Mesendoderm (in vitro differentiated cells): Measurements from ENCODE around the gene C4BPA.
A peak's percentile ranks its signal among the peaks of the same experiment; 100 is the strongest.

Experiments
- DNase-seq: peaks from one replicate; pipeline ENCODE4 v3.0.0; 2013
- H2AK5ac ChIP-seq: 2 replicates; pipeline ENCODE4 v1.6.1; 2013; ENCODE audit warnings: low read length, inconsistent platforms
- H2BK120ac ChIP-seq: 2 replicates; pipeline ENCODE4 v1.6.1; 2013; ENCODE audit warnings: low read depth, mild to moderate bottlenecking, low read length, moderate library complexity, mixed read lengths
- H2BK15ac ChIP-seq: replicated peaks from 2 replicates; pipeline ENCODE4 v1.6.1; 2013; ENCODE audit warnings: low read depth, mild to moderate bottlenecking, moderate library complexity
- H2BK5ac ChIP-seq: 2 replicates; pipeline ENCODE4 v1.6.1; 2013; ENCODE audit warnings: low read length, inconsistent platforms
- H3K18ac ChIP-seq: 2 replicates; pipeline ENCODE4 v1.6.1; 2013; ENCODE audit warnings: mild to moderate bottlenecking, low read length, mixed read lengths
- H3K23ac ChIP-seq: one replicate; pipeline ENCODE4 v1.6.1; 2013; ENCODE audit warnings: low read length
- H3K27ac ChIP-seq: 2 replicates; pipeline ENCODE4 v1.5.1; 2013; ENCODE audit warnings: low read depth, mild to moderate bottlenecking, inconsistent platforms, low read length, moderate library complexity
- H3K27me3 ChIP-seq: 2 replicates; pipeline ENCODE4 v1.6.1; 2013; ENCODE audit warnings: low read length, control low read depth, mild to moderate bottlenecking, inconsistent platforms; ENCODE audit not compliant: insufficient read depth, poor library complexity
- H3K36me3 ChIP-seq: 2 replicates; pipeline ENCODE4 v1.6.1; 2013; ENCODE audit warnings: low read length, inconsistent platforms; ENCODE audit not compliant: control insufficient read depth, insufficient read depth
- H3K4ac ChIP-seq: one replicate; pipeline ENCODE4 v1.6.1; 2013; ENCODE audit warnings: low read depth, mild to moderate bottlenecking, low read length, moderate library complexity
- H3K4me1 ChIP-seq: 2 replicates; pipeline ENCODE4 v1.6.1; 2013; ENCODE audit warnings: low read depth, low read length, inconsistent platforms; ENCODE audit not compliant: control insufficient read depth
- H3K4me2 ChIP-seq: 2 replicates; pipeline ENCODE4 v1.6.1; 2013; ENCODE audit warnings: low read length
- H3K4me3 ChIP-seq: 2 replicates; pipeline ENCODE4 v1.5.1; 2013; ENCODE audit warnings: mild to moderate bottlenecking, low read length
- H3K56ac ChIP-seq: one replicate; pipeline ENCODE4 v1.6.1; 2013; ENCODE audit warnings: low read length
- H3K79me1 ChIP-seq: 2 replicates; pipeline ENCODE4 v1.6.1; 2013; ENCODE audit warnings: low read length, inconsistent platforms
- H3K79me2 ChIP-seq: 2 replicates; pipeline ENCODE4 v1.6.1; 2013; ENCODE audit warnings: mild to moderate bottlenecking, low read length; ENCODE audit not compliant: control insufficient read depth, insufficient read depth
- H3K9ac ChIP-seq: 2 replicates; pipeline ENCODE4 v1.6.1; 2013; ENCODE audit warnings: low read length, inconsistent platforms
- H4K5ac ChIP-seq: one replicate; pipeline ENCODE4 v1.6.1; 2013; ENCODE audit warnings: low read length
- H4K8ac ChIP-seq: one replicate; pipeline ENCODE4 v1.6.1; 2013; ENCODE audit warnings: low read depth, mild to moderate bottlenecking, control low read depth, low read length, moderate library complexity
- WGBS: extraction: QIAGEN DNeasy Blood & Tissue Kit; methylation state at CpG from one replicate; pipeline ENCODE4 v1.1.7; 2013; ENCODE audit warnings: low lambda C conversion rate, missing lambda C conversion rate; ENCODE audit not compliant: insufficient coverage; ENCODE audit errors: extremely low coverage; 5-methylcytosine and 5-hydroxymethylcytosine counted together

The C4BPA gene

GRCh38 chr1:207058878-207059867, 44.9 kb upstream of the C4BPA start:
- Histone ChIP-seq H3K36me3 (no peaks in the 10 kb centered on the region), H3K27me3 (no peaks in the 10 kb centered on the region), H4K5ac (no peak overlapping the region), H3K23ac (no peak overlapping the region), H3K4me3 (no peak overlapping the region), H4K8ac (no peak overlapping the region), H3K79me1 (no peaks in the 10 kb centered on the region), H3K4me1 (no peaks in the 10 kb centered on the region), H3K79me2 (no peaks in the 10 kb centered on the region), H2BK120ac (no peak overlapping the region), H3K18ac (no peak overlapping the region), H3K56ac (no peak overlapping the region), H2BK15ac (no peak overlapping the region), H2BK5ac (no peak overlapping the region), H3K4me2 (no peak overlapping the region), H3K9ac (no peak overlapping the region), H3K4ac (no peak overlapping the region), H2AK5ac (no peak overlapping the region), H3K27ac (no peak overlapping the region)
- WGBS, result no CpG with 5 or more reads among the region's 6 CpGs
- DNase-seq, result peak; percentile 63

- no CpG with 5 or more reads among the region's 4 CpGs for WGBS
- H2BK5ac ChIP-seq, result no peak overlapping the region
- H4K5ac ChIP-seq, result no peak overlapping the region
- no peak overlapping the region for H2BK120ac ChIP-seq
- no peak overlapping the region for H3K4ac ChIP-seq
- H3K18ac ChIP-seq, result no peak overlapping the region
- no peak overlapping the region for H3K4me2 ChIP-seq
- no peak overlapping the region for H3K23ac ChIP-seq
- no peak overlapping the region for H3K27ac ChIP-seq
- H3K56ac ChIP-seq, result no peak overlapping the region
- no peak overlapping the region for H4K8ac ChIP-seq
- H3K79me2 ChIP-seq, result no peaks in the 10 kb centered on the region
- no peak overlapping the region for H2BK15ac ChIP-seq
- no peak overlapping the region for H3K9ac ChIP-seq
- H3K4me1 ChIP-seq, result no peaks in the 10 kb centered on the region
- H3K79me1 ChIP-seq, result no peaks in the 10 kb centered on the region
- no peak for DNase-seq
- no peaks in the 10 kb centered on the region for H3K27me3 ChIP-seq
- no peak overlapping the region for H2AK5ac ChIP-seq
- H3K36me3 ChIP-seq, result no peaks in the 10 kb centered on the region
- H3K4me3 ChIP-seq, result no peak overlapping the region
These were observed 44.2 kb upstream of the C4BPA start for GRCh38 chr1:207059881-207060280.

- H3K23ac ChIP-seq, result no peak overlapping the region
- no peak overlapping the region for H3K9ac ChIP-seq
- H2BK15ac ChIP-seq, result no peak overlapping the region
- no CpG with 5 or more reads among the region's 3 CpGs for WGBS
- H2BK120ac ChIP-seq, result no peak overlapping the region
- H3K4me2 ChIP-seq, result no peak overlapping the region
- no peaks in the 10 kb centered on the region for H3K27me3 ChIP-seq
- no peaks in the 10 kb centered on the region for H3K79me2 ChIP-seq
- H3K56ac ChIP-seq, result no peak overlapping the region
- no peak for DNase-seq
- no peak overlapping the region for H2AK5ac ChIP-seq
- no peaks in the 10 kb centered on the region for H3K79me1 ChIP-seq
- H4K5ac ChIP-seq, result no peak overlapping the region
- no peaks in the 10 kb centered on the region for H3K4me1 ChIP-seq
- H3K36me3 ChIP-seq, result no peaks in the 10 kb centered on the region
- no peak overlapping the region for H3K18ac ChIP-seq
- H4K8ac ChIP-seq, result no peak overlapping the region
- no peak overlapping the region for H2BK5ac ChIP-seq
- H3K27ac ChIP-seq, result no peak overlapping the region
- no peak overlapping the region for H3K4me3 ChIP-seq
- H3K4ac ChIP-seq, result no peak overlapping the region
These were observed 43.4 kb upstream of the C4BPA start for GRCh38 chr1:207060596-207060995.

- no peak overlapping the region for H3K4ac ChIP-seq
- no peaks in the 10 kb centered on the region for H3K79me1 ChIP-seq
- H3K36me3 ChIP-seq, result no peaks in the 10 kb centered on the region
- no peak overlapping the region for H2BK5ac ChIP-seq
- no peak overlapping the region for H4K5ac ChIP-seq
- no peak overlapping the region for H3K4me2 ChIP-seq
- H3K27me3 ChIP-seq, result no peaks in the 10 kb centered on the region
- H3K18ac ChIP-seq, result no peak overlapping the region
- no peak overlapping the region for H3K27ac ChIP-seq
- H4K8ac ChIP-seq, result no peak overlapping the region
- H2AK5ac ChIP-seq, result no peak overlapping the region
- no peak for DNase-seq
- H2BK120ac ChIP-seq, result no peak overlapping the region
- H2BK15ac ChIP-seq, result no peak overlapping the region
- H3K79me2 ChIP-seq, result no peaks in the 10 kb centered on the region
- no peaks in the 10 kb centered on the region for H3K4me1 ChIP-seq
- no peak overlapping the region for H3K23ac ChIP-seq
- no CpG with 5 or more reads among the region's 1 CpG for WGBS
- no peak overlapping the region for H3K4me3 ChIP-seq
- no peak overlapping the region for H3K56ac ChIP-seq
- H3K9ac ChIP-seq, result no peak overlapping the region
These were observed 42.0 kb upstream of the C4BPA start for GRCh38 chr1:207062058-207062457.

GRCh38 chr1:207063014-207063413, 41.0 kb upstream of the C4BPA start:
- Histone ChIP-seq H3K9ac (no peak overlapping the region), H3K18ac (no peak overlapping the region), H2BK15ac (no peak overlapping the region), H3K23ac (no peak overlapping the region), H4K5ac (no peak overlapping the region), H2AK5ac (no peak overlapping the region), H3K79me2 (no peaks in the 10 kb centered on the region), H4K8ac (no peak overlapping the region), H3K56ac (no peak overlapping the region), H3K4me1 (no peaks in the 10 kb centered on the region), H3K27ac (no peak overlapping the region), H3K4ac (no peak overlapping the region), H2BK120ac (no peak overlapping the region), H3K27me3 (no peaks in the 10 kb centered on the region), H3K4me2 (no peak overlapping the region), H3K4me3 (no peak overlapping the region), H3K79me1 (no peaks in the 10 kb centered on the region), H3K36me3 (no peaks in the 10 kb centered on the region), H2BK5ac (no peak overlapping the region)
- no peak for DNase-seq
- WGBS, result no CpG with 5 or more reads among the region's 5 CpGs
